Right lobe of liver (tissue), 6 donors: ENCODE results near the gene DDX28. TPM values are rescaled to one million over a fixed set of nuclear protein-coding genes. Genes with fewer than 3 reads are reported as not detected.
A peak's percentile ranks its signal among the peaks of the same experiment; 100 is the strongest.
"Not testable (repeated sequence)": the region's sequence is repeated elsewhere in the genome, so short reads cannot be mapped to it uniquely, and the experiment has no call there.

ENCODE experiments used
- ATAC-seq, 4 donors: fragments of 200-7000 bp; cut with Tn5 transposase; one replicate each; pipeline ENCODE4 v1.9.1; 2020; ENCODE audit warnings: mild to moderate bottlenecking in 4 of 4, moderate library complexity in 4 of 4
- DNase-seq, 3 donors: peaks; one replicate each; pipeline ENCODE4 v3.0.0-alpha.2; 2020
- H3K27ac ChIP-seq, 3 donors: fragments of 200-600 bp; one replicate each; pipeline ENCODE4 v1.8.0; 2022
- H3K27me3 ChIP-seq, 2 donors: fragments of 200-600 bp; one replicate each; pipeline ENCODE4 v1.8.0; 2022
- H3K36me3 ChIP-seq, 4 donors: fragments of 200-600 bp; sonication (generic) in 1 of 4; one replicate each; pipeline versions ENCODE4 v1.5.1 to v1.8.0; 2017 to 2022; ENCODE audit warnings: control low read depth in 1 of 4
- H3K4me1 ChIP-seq, 4 donors: fragments of 200-600 bp; sonication (generic) in 1 of 4; one replicate each; pipeline versions ENCODE4 v1.5.1 to v1.8.0; 2017 to 2022; ENCODE audit warnings: control low read depth in 1 of 4
- H3K4me3 ChIP-seq, 3 donors: fragments of 200-600 bp; one replicate each; pipeline ENCODE4 v1.8.0; 2022
- H3K9me3 ChIP-seq, 4 donors: fragments of 200-600 bp; sonication (generic) in 1 of 4; one replicate each; pipeline versions ENCODE4 v1.5.1 to v1.8.0; 2017 to 2022; ENCODE audit warnings: control low read depth in 1 of 4
- CTCF ChIP-seq, 4 donors: fragments of 200-600 bp in 3 of 4; fragments of 450-650 bp in 1 of 4; IDR thresholded peaks; one replicate each; pipeline versions ENCODE4 v1.5.1 to v1.8.0; 2016 to 2022; ENCODE audit warnings: antibody characterized with exemption in 4 of 4, mild to moderate bottlenecking in 2 of 4
- POLR2A ChIP-seq: fragments of 450-650 bp; IDR thresholded peaks from one replicate; pipeline ENCODE4 v1.6.1; 2017; ENCODE audit warnings: antibody characterized with exemption, mild to moderate bottlenecking
- whole genome bisulfite sequencing: methylation state at CpG from one replicate; pipeline ENCODE4 v1.1.6; 2018; ENCODE audit warnings: low coverage, low lambda C conversion rate; ENCODE audit not compliant: insufficient coverage; ENCODE audit errors: missing lambda C conversion rate; 5-methylcytosine and 5-hydroxymethylcytosine counted together
- intact Hi-C, 2 donors: fragments of 100-400 bp; cut with DNase I; formaldehyde crosslinking; loops; one replicate each; pipeline versions ENCODE4 v1.11.2 to v1.14.1; 2022
- total RNA-seq, 6 experiments: library from RNA; depleted of rRNA in 2 of 6; stranded (reverse); fragments of >200 nt in 2 of 6; fragmentation: NEBNext Ultra II Directional in 3 of 6; extraction: Animal tissue kit (Norgen Biotek cat#: 25700) in 3 of 6; gene quantifications; one replicate each; pipeline versions ENCODE4 v1.1.0 to v1.2.4, GENCODE V29; 2016 to 2023
- donor health status: DM: no; HTN: yes; CAD: no.
- donor health status: DM: no; HTN: no; CAD: no.
- donor health status: DM: no; HTN: no; CAD: no.
- donor health status: DM: no; HTN: yes; CAD: no.
- donor health status: DM: no; HTN: yes; CAD: no.

The DDX28 gene
- total RNA-seq, 6 experiments from 2014 or later = 5.4 to 10.0 (median 6.3) TPM

- no peak for TF ChIP-seq CTCF (IDR thresholded peaks at IDR 0.05)
- TF ChIP-seq POLR2A = no peak
- 70% methylated on average over 2 of the region's 5 CpGs for WGBS
- no peak within 1 kb of the TSS for H3K4me3 ChIP-seq
- H3K27me3 ChIP-seq = no peaks in the 10 kb centered on the region
- intact Hi-C loops = no loop called here
- H3K36me3 ChIP-seq = no peaks in the 10 kb centered on the region
- no peak for DNase-seq
- ATAC-seq = no peak
- H3K4me1 ChIP-seq = no peaks in the 10 kb centered on the region
- H3K9me3 ChIP-seq = no peaks in the 10 kb centered on the region
- H3K27ac ChIP-seq = no peak within 1 kb of the TSS
Measured at GRCh38 chr16:68015681-68016080, 7.4 kb downstream of the DDX28 start, which contains the start of gene DPEP2NB. Gene DPEP2NB (minus strand): TSS chr16:68015911. CDS start chr16:68015770, 141 bp downstream.

GRCh38 chr16:68013440-68013839 is 9.6 kb downstream of the DDX28 start:
- Histone ChIP-seq H3K9me3 (no peaks in the 10 kb centered on the region), H3K4me3 (no peak overlapping the region), H3K4me1 (no peaks in the 10 kb centered on the region), H3K36me3 (no peaks in the 10 kb centered on the region), H3K27me3 (no peaks in the 10 kb centered on the region), H3K27ac (peak overlapping the region in 1 of 3 donors; percentile 33)
- DNase-seq = no peak
- no peak for TF ChIP-seq POLR2A
- TF ChIP-seq CTCF (IDR thresholded peaks at IDR 0.05) = no peak
- peak; percentile 31 to 65 (median 52) for ATAC-seq
- intact Hi-C loops = no loop called here
- 20% methylated on average over 1 of the region's 1 CpG for WGBS

GRCh38 chr16:68009872-68010271 is 13.2 kb downstream of the DDX28 start:
- H3K27me3 ChIP-seq, ATAC-seq, DNase-seq, H3K9me3 ChIP-seq, H3K36me3 ChIP-seq, H3K4me3 ChIP-seq, intact Hi-C loops, H3K27ac ChIP-seq, H3K4me1 ChIP-seq: not testable (repeated sequence)
- WGBS = 68% methylated on average over 4 of the region's 4 CpGs

- Histone ChIP-seq H3K27me3 (no peaks in the 10 kb centered on the region), H3K4me3 (no peak overlapping the region), H3K9me3 (no peaks in the 10 kb centered on the region), H3K4me1 (no peaks in the 10 kb centered on the region), H3K36me3 (no peaks in the 10 kb centered on the region), H3K27ac (no peak overlapping the region)
- DNase-seq = no peak
- intact Hi-C loops = no loop called here
- TF ChIP-seq CTCF (IDR thresholded peaks at IDR 0.05) = no peak
- TF ChIP-seq POLR2A = no peak
- 63% methylated on average over 4 of the region's 9 CpGs for WGBS
- no peak for ATAC-seq
Measured at GRCh38 chr16:68009157-68009735, 13.8 kb downstream of the DDX28 start.

GRCh38 chr16:68005786-68006286 is 17.2 kb downstream of the DDX28 start:
- Histone ChIP-seq H3K36me3 (no peaks in the 10 kb centered on the region), H3K9me3 (no peaks in the 10 kb centered on the region), H3K27ac (peak overlapping the region; percentile 62 to 78 (median 66)), H3K4me1 (no peaks in the 10 kb centered on the region), H3K4me3 (no peak overlapping the region), H3K27me3 (no peaks in the 10 kb centered on the region)
- ATAC-seq (peak; percentile 81 to 94 (median 92)), DNase-seq (peak in 1 of 3 donors; percentile 64)
- 24% methylated on average over 6 of the region's 6 CpGs for WGBS
- no peak for TF ChIP-seq CTCF (IDR thresholded peaks at IDR 0.05)
- TF ChIP-seq POLR2A = no peak
- intact Hi-C loops = no loop called here
